Fibroblast of mammary gland (primary cell): Measurements from ENCODE around the gene PACRG.
"Not testable (repeated sequence)": the region's sequence is repeated elsewhere in the genome, so short reads cannot be mapped to it uniquely, and the experiment has no call there.

Source experiments
- DNase-seq: peaks from one replicate; pipeline ENCODE4 v3.0.0-alpha.2; 2010; ENCODE audit warnings: low read depth
- H3K4me3 ChIP-seq: 2 replicates; pipeline ENCODE4 v1.5.1; 2011; ENCODE audit warnings: low read depth, mild to moderate bottlenecking, low read length, moderate library complexity; ENCODE audit not compliant: control insufficient read depth
- TF ChIP-seq, protein P1 (sequence below): conservative IDR thresholded peaks from 2 replicates; pipeline ENCODE4 v1.5.1; 2011; ENCODE audit warnings: low read depth, low read length, inconsistent platforms; ENCODE audit not compliant: control insufficient read depth, insufficient read depth

PACRG gene

DNA sequence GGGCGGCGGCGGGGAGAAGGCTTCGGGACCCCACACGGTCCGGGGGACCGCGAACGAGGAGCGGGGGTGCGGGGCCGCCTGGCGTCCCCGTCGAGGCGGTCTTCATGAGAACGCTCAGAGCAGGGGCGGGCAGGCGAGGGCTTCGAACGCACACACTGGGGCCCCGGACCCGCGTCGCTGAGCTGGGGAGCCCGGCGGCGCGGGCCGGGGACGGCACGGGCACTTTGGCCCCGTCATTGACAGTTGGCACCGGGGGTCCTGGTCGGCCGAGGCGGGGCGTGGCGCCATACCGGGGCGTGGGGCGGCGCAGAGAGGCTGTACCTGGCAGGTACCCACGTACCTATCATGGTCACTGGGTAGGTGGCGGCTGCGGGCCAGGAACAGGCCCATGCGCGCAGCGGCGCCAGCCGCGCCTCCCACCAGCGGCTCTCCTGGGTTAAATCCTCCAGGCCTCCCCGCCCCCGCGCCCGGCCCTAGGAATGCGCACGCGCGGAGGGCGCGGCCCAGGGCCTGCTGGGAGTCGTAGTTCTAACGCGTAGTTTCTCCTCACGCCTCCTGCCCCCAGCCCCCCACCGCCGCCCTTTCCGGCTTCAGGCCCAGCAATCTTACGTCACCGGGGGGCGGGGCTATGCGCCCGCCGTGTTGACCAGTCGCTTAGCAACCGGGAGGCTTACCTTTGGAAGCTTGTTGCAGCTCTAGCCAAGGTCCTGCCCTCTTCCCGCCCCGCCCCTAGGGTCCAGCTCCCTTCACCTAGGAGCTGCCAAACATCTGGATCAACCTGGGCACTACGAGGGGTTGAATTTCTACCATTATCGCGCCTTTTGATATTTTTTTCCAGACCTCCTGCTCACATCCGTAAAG, at the start of gene PACRG, which contains the start of gene PRKN:
Gene PACRG, plus strand, starts transcription at position 653 of the 861 bp plus-strand sequence.
Gene PRKN, minus strand, starts transcription at position 445 of the 861 bp plus-strand sequence.
- TF ChIP-seq, protein P1, sequence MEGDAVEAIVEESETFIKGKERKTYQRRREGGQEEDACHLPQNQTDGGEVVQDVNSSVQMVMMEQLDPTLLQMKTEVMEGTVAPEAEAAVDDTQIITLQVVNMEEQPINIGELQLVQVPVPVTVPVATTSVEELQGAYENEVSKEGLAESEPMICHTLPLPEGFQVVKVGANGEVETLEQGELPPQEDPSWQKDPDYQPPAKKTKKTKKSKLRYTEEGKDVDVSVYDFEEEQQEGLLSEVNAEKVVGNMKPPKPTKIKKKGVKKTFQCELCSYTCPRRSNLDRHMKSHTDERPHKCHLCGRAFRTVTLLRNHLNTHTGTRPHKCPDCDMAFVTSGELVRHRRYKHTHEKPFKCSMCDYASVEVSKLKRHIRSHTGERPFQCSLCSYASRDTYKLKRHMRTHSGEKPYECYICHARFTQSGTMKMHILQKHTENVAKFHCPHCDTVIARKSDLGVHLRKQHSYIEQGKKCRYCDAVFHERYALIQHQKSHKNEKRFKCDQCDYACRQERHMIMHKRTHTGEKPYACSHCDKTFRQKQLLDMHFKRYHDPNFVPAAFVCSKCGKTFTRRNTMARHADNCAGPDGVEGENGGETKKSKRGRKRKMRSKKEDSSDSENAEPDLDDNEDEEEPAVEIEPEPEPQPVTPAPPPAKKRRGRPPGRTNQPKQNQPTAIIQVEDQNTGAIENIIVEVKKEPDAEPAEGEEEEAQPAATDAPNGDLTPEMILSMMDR, result no peak
- peak within 1 kb of the TSS; percentile 71 for H3K4me3 ChIP-seq
- DNase-seq, result peak; percentile 94

DNA sequence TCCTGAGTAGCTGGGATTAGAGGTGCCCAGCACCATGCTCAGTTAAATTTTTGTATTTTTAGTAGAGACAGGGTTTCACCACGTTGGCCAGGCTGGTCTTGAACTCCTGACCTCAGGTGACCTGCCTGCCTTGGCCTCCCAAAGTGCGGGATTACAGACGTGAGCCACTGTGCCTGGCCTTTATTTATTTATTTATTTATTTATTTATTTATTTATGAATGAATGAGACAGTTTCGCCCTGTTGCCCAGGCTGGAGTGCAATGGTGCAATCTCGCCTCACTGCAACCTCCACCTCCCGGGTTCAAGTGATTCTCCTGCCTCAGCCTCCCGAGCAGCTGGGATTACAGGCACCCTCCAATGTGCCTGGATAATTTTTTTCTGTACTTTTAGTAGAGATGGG, 48.9 kb upstream of the PACRG start:
- DNase-seq, H3K4me3 ChIP-seq: not testable (repeated sequence)

GRCh38 chr6:162679681-162680080, 48.1 kb upstream of the PACRG start:
- DNase-seq, result no peak
- no peak overlapping the region for H3K4me3 ChIP-seq
- TF ChIP-seq, protein P1, result no peak

GRCh38 chr6:162680367-162680766, 47.4 kb upstream of the PACRG start:
- TF ChIP-seq, protein P1, result no peak
- DNase-seq, result no peak
- no peak overlapping the region for H3K4me3 ChIP-seq

- TF ChIP-seq, protein P1, result no peak
- no peak overlapping the region for H3K4me3 ChIP-seq
- DNase-seq, result no peak
Observed at GRCh38 chr6:162680871-162681270, 46.9 kb upstream of the PACRG start.

GRCh38 chr6:162681447-162681846, 46.3 kb upstream of the PACRG start:
- TF ChIP-seq, protein P1, result no peak
- no peak for DNase-seq
- H3K4me3 ChIP-seq, result no peak overlapping the region

DNA sequence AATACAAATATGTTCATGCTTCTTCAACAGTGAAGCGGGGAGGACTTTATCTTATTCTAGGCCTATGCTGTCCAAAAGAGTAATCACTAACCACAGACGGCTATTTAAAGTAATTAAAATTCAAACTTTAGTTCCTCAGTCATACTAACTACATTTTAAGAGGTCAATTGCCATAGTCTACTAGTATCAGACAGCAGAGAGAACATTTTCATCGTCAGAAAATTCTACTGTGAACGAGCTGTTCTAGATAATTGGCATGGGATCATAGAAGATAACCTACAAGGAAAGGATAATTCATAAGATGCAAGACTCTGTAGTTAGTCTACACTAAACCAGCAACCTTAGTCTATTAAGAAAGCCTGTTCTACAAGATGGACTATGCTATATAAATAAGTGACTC, 44.6 kb upstream of the PACRG start:
- H3K4me3 ChIP-seq, result no peak overlapping the region
- DNase-seq, result peak; percentile 8
- TF ChIP-seq, protein P1, result no peak
